Activated gamma-delta T cell (primary cell): ENCODE results near the gene PGLYRP2.
"Not testable (repeated sequence)": the region's sequence is repeated elsewhere in the genome, so short reads cannot be mapped to it uniquely, and the experiment has no call there.

ENCODE experiments used
- DNase-seq: peaks from one replicate; lab custom pipeline; 2025; lab: John Stamatoyannopoulos, UW
- total RNA-seq, 2 donors: gene quantifications; one replicate each; lab custom pipeline; 2026; lab: John Stamatoyannopoulos, UW

PGLYRP2 gene, protein sequence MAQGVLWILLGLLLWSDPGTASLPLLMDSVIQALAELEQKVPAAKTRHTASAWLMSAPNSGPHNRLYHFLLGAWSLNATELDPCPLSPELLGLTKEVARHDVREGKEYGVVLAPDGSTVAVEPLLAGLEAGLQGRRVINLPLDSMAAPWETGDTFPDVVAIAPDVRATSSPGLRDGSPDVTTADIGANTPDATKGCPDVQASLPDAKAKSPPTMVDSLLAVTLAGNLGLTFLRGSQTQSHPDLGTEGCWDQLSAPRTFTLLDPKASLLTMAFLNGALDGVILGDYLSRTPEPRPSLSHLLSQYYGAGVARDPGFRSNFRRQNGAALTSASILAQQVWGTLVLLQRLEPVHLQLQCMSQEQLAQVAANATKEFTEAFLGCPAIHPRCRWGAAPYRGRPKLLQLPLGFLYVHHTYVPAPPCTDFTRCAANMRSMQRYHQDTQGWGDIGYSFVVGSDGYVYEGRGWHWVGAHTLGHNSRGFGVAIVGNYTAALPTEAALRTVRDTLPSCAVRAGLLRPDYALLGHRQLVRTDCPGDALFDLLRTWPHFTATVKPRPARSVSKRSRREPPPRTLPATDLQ
- 2.1 reads per million in 2 donors for total RNA-seq

DNA sequence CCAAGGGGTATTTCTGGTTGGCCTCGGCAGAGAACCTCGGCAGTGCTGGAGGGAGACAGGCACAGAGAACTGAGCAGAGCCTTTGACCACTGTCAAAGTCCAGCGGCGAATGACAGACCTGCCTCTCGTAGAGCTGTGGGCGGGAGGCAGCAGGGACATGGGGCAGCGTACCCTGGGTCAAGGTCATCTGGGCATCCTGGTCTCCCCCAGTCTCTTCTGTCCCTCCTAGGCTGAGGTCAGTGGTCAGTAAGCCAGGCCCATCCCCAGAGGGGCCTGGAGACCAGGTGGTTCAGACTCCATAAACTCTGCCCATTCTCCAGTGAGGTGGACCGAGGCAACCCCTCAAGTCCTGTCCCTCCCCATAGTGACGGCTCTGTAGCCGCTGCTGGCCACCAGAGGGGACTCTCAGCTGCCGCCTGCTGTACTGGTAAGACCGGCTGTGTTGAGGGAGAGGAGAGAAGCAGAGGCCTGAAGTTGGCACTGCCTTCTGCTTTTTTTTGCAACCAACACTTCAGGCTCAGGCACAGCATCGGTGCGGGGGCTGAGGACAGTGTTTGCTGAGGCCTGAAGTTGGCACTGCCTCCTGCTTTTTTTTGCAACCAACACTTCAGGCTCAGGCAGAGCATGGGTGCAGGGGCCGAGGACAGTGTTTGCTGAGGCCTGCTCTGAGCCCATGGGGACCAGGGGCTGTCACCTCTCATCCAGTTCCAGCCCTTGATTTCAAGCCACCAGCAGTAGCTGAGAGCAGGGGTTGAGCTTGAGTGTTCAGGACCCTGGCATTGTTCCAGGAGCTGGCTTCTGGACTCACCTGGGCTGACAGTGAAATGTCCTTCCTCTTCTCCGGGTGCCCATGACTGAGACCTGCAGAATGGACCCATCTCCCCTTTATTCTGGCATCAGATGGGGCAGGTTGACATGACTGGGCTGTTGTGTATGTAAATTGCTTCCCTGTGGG lies at the start of gene PGLYRP2:
Gene PGLYRP2, minus strand, starts transcription at position 111 of the 955 bp plus-strand sequence. CDS start 130 bp downstream, outside the sequence.
- no peak for DNase-seq

DNA sequence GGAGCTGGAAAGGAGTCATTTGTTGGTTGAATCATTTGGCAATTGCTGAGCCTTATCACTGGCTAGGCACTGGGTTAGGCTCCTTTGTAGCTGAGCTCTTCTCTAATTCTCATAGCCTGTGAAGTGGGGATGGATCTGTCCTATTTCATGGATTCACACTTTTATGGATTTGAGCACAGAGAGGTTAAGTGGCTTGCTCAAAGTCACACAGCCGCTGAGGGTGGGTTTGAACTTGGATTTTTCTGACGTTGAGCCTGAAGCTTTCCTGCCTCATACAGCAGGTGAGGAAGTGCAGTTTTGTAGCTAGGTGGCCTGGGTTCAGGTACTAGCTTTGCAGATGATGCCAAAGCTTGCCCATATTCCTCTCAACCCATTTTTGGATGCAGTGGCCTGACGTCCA lies 48.4 kb upstream of the PGLYRP2 start:
- no peak for DNase-seq

DNA sequence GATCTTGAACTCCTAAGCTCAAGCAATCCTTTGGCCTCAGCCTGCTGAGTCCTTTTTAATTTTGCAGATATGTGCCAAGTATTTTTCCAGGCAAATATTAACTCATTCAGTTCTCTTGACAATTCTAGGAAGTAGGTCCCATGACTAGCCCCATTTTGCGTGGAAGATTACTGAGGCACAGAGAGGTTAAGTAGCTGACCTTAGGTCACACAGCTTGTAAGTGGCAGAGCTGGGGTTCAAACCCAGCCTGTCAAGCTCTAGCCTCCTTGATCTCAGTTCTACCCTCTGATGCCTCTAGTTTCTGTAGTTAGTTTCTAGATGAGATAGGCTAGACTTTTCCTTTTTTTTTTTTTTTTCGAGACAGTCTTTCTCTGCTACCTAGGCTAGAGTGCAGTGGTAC lies 47.1 kb upstream of the PGLYRP2 start:
- DNase-seq: no peak

DNA sequence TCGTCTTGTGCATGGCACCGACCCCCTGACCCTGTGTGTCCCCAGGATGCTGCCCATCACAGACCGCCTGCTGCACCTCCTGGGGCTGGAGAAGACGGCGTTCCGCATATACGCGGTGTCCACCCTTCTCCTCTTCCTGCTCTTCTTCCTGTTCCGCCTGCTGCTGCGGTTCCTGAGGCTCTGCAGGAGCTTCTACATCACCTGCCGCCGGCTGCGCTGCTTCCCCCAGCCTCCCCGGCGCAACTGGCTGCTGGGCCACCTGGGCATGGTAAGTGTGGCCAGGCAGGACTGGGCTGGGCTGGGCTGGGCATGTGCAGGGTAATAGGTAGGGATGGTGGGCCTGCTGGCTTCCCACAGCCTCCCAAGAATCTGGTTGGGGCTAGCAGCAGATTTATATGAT lies 46.0 kb upstream of the PGLYRP2 start:
- DNase-seq: no peak

DNA sequence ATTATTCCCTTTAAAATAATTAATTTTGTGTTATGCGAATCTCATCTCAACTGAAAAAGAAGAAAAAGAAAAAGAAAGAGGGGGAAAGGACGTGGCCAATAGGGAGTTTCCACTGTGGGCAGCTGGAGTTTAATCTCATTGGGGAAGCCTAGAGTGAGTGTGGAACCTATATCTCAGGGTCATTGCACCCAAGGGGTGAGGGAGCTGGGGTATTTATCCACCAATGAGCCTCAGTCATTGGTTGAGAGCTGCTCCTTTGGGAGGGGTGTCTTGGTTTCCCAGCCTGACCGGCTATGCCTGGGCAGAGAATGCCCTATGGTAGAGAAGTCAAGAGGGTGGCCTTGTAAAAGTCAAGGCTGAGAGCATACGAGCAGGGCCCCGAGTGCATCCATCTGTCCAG lies 45.5 kb upstream of the PGLYRP2 start:
- no peak for DNase-seq

DNA sequence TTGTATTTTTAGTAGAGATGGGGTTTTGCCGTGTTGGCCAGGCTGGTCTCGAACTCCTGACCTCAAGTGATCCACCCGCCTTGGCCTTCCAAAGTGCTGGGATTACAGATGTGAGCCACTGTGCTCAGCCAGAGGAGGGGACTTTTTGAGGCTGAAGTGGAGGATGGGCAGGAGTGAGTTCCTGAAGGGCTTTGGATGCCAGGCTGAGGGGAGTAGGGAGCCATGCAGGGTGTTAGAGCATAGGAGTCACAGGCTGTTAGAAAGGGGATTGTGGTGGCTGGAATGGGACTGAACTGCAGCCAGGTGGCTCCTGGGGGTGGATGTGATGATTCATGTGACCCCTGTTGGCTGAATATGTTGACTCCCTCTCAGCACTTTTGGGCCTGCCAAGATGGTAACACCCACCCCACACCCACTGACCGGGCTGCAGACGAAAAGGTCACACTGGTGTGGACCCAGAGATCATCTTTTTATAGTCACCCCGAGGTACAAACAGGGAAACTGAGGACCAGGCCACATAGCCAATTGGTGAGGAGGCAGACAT lies 40.2 kb upstream of the PGLYRP2 start:
- DNase-seq: no peak

DNA sequence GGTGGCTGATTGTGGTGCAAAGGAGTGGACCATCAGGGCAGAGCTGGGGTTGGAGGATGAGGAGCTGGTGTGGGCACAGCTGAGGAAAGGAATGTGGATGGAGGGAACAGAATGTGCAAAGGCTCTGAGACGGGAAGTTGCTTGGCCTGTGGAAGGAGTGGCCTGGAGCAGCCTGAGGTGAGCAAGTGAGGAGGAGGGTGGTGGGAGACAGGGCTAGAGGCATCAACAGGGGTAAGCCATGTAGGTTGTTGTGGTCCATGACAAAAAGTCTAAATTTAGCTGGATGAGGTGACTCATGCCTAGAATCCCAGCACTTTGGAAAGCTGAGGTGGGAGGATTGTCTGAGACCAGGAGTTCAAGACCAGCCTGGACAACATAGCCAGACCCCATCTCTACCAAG lies 38.5 kb upstream of the PGLYRP2 start:
- no peak for DNase-seq

DNA sequence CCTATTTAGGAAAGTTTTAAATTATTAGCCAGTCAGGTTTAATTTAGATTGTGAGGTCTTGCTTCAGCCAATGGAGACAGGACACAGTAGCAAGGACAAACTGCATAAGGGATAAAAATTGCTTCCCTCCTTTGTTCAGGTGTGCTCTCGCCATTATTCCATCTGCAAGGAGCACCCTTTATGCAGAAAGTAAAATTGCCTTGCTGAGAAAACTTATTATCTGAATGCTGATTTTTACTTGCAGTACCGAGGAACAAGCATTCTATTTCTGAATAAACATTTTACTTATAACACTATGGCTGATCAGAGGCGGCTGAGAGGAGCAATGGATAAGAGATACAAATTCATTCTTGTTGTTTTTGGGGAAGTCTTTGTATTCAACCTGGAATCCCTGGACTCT lies 37.1 kb upstream of the PGLYRP2 start:
- DNase-seq: no peak

DNA sequence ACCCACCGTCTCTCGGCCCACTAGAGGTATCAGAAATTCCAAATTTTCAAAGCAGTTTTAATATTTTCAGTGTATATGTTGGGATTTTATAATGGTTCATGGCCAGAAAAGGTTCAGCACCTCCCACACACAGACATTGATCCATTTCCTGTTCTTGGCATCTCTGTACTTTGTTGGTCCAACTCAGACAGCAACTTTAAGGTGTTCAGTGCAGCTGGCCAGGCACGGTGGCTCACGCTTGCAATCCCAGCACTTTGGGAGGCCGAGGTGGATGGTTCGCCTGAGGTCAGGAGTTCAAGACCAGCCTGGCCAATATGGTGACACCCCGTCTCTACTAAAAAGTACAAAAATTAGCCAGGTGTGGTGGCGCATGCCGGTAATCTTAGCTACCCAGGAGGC lies 35.9 kb upstream of the PGLYRP2 start:
- not testable (repeated sequence) for DNase-seq

DNA sequence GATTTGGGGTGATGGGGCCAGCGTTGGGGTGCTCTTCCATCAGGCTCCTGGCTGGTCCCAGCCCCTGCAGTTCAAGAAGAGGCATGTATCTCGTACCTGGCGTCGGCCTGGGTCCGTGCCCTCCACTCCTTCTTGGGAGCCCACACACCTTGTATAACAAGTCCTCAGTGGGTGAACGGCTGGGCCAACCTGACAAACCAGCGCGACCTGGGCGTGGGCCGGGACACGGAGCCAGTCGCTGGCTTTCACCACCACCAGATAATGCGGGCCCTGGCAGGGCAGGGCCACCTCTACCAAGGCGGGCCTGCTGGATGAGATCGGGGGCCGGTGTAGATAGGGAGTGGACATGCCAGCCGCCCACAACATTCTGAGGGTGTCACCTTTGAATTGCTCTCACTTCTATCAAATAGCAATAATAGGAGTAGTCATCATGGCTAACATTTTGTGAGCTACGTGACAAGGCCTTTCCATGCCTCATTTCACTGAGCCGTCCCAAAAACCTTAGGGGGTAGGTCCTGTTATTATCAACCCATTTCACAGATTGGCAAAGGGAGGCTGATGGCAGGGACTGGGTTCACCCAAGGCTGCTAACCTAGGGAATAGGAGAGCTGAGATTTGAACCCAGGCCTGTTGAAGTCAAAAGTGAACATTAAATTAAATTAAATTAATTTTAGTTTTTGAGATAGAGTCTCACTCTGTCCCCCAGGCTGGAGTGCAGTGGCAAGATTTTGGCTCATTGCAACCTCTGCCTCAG lies 32.5 kb upstream of the PGLYRP2 start:
- DNase-seq: no peak

DNA sequence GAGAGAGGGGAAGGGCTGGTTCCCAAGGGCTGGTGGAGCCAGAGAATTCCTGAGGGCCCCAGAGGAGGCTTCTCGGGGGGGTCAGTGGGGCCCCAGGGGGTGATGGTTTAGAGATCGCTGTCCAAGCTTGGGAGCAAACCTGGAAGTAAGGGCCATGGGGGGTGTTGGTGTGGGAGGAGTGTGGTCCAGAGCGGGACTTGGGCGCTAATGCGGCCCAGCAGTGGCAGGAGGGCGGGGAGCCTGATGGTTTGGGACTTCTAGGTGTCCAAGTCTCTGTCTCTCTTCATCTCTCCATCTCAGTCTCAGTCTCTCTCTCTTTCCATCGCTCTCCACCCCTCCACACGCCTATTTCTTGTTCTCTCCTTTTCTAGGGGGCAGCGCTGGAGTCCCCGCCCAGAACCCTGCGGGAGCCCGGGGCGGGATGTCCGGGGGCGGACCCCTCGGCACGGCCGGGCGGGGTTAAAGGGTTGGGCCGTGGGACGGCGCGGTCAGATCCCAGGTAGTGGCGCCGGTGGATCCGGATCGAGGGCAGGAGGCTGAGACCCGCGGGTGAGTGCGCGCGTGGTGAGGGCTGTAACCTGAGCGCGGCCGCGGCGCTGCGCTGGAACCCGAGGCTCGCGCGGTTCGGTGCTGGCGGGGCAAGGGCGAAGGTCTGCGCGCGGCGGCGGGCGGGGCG lies 28.9 kb upstream of the PGLYRP2 start, which contains the start of gene CYP4F22:
Gene CYP4F22, plus strand, starts transcription at position 491 of the 676 bp plus-strand sequence. CDS start 16,812 bp downstream, outside the sequence.
- no peak for DNase-seq

DNA sequence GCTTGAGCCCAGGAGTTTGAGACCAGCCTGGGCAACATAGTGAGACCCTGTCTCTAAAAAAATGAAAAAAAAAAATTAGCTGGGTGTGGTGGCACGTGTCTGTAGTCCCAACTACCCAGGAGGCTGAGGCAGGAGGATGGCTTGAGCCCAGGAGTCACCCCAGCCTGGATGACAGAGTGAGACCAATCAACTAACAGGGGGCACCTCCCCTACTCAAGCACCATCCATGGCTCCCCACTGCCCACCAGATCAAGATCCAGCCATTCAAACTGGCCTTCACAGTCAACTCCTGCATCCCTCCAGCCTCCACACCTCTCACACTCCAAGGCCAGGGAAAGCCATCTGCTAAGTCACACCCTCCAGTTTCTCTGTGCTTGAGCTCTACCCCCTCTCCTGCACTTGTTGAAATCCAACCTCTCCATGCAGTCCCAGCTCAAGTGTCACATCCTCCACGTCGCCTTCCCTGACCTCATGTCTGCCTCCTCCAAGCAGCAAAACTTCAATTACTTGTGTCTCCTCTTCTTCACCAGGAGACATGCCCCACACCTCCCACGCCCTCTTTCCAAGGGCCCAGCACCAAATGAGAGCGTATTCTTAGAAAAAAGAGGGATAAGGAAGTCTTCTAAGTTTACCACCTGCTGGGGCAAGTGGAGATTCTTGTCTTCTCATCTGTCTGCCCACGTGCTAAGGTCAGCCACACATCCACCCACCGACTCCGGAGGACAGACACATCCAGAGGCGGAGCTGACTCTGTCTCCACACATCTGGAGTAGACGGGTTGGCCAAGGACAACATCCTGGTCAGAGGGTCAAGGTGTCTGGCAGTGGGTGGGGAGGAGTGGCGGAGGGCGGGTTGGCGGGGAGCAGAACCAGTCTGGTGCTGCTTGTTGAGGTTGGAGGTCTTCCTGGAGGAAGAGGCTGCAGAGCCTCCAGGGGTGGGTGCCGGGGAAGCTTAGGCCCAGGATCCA lies 28.1 kb upstream of the PGLYRP2 start:
- no peak for DNase-seq

DNA sequence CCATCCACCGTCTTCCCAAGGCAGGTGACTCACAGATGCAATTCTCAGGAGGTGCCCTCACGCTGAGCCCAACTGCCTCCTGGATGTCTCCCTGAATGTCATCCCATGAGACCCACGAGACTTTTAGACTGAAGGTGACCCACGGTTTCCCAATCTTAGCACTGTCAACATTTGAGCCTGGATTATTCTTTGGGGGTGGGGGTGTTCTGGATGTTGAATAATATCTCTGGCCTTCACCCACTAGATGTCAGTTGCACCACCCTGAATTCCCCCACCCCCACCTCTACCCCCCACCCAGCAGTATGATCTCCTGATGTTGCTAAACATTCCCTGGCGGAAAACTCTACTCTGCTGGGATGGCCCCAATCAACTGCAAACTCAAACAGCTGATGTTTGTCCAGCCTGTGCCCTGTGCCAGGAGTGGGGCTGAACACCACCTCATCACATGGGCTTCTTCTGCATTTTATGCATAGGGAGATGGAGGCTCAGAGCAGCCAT lies 26.8 kb upstream of the PGLYRP2 start:
- DNase-seq: no peak

DNA sequence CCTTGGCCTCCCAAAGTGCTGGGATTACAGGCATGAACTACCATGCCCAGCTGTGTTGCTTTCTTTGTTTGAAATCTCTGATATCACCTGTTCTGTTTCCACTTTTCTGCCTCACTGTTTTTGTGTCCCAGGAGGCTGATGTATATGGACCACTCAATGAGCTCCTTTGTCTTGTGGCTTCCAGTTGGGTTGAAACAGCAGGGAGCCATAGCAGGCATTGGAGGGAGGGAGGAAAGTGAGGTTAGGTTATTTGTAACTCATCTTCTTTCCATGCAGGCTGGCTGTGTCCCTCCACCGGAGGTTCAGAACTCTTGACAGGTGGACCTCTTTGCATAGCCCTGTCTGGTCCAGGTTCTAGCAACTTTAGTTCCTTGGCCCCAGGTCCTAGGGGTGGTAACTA lies 23.0 kb upstream of the PGLYRP2 start:
- no peak for DNase-seq

DNA sequence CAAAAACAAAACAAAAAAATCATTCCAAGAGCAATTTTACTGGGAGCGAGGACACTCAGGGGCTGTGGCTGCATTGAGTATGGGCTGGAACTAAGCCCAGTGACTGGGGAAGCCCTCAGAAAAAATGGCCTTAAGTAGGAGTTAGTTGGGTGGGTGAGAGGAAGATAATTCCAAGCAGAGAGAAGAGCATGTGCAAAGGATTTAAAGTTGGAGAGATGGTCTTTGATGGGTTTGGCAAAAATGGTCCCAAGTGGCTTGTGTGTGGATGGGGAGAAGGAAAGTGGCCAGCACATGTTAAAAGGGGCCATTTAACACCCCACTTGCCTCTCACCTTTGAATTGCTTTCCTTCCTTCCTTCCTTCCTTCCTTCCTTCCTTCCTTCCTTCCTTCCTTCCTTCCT lies 22.3 kb upstream of the PGLYRP2 start:
- no peak for DNase-seq

DNA sequence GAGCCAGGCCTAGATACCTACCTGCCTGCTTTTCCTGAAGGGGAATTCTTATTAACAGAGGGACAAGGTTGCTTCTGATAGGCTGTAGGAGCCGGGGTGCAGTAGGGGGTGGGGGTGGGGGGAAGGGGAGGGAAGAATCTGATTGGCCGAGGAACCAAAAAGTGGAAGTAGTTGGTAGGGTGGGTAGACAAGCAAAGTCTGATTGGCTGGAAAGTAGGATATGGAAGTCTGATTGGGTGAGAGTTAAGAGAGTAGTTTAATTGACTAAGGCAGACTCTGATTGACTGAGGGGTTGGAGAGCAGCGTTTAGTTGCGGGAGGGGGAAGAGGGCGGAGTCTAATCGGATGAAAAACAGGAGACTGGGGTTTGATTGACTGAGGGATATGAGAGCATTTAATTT lies 19.6 kb upstream of the PGLYRP2 start:
- DNase-seq: no peak

DNA sequence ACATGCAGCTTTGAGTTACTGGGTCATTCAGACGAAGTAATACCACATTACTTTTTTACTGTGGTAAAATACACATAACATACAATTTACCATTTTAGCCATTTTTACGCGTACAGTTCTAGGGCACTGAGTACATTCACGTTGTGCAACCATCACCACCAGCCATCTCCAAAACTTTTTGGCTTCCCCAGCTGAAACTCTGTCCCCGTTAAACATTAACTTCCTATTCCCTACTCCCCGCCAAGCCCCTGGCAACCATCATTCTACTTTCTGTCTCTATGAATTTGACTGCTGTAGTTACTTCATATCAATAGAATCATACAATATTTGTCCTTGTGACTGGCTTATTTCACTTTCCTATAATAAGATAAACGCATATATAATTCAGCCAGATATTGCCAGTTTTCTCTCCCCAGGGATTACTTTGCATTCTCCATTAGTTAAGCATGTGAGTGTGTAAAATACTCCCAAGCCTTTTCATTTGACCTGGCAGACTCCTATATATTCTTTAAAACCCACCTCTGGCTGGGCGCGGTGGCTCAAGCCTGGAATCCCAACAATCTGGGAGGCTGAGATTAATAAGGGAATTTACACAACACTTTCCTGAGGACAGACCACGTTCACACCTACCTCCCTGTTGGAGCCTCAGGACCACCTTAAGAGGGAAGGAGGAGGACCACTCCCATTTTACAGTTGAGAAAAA lies 19.0 kb upstream of the PGLYRP2 start:
- no peak for DNase-seq

DNA sequence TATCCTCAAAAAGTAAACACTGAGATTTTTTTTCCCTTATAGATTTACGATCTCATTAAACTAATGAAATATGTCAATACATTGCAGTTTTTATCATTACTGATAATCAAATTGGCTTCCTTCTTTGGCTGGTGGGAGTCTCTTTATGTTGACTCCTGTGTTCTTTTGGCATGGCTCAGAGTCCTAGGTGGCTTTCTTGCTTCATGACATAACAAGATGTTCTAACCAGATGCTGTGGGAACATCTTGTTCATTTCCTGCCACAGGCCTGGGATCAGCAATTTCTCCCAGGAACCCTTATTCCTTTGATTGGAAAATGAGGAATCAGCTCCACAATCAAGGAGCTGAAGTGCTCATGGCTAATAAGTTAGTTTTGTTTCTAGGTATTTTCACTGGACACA lies 15.8 kb upstream of the PGLYRP2 start:
- DNase-seq: no peak
